Measurements from ENCODE around the gene APOL1. TPM values are rescaled to one million over a fixed set of nuclear protein-coding genes. Genes with fewer than 3 reads are reported as not detected.

Gene APOL1
- total RNA-seq, 2 donors from 2014 or later, result 19.6 to 22.9 TPM

DNA sequence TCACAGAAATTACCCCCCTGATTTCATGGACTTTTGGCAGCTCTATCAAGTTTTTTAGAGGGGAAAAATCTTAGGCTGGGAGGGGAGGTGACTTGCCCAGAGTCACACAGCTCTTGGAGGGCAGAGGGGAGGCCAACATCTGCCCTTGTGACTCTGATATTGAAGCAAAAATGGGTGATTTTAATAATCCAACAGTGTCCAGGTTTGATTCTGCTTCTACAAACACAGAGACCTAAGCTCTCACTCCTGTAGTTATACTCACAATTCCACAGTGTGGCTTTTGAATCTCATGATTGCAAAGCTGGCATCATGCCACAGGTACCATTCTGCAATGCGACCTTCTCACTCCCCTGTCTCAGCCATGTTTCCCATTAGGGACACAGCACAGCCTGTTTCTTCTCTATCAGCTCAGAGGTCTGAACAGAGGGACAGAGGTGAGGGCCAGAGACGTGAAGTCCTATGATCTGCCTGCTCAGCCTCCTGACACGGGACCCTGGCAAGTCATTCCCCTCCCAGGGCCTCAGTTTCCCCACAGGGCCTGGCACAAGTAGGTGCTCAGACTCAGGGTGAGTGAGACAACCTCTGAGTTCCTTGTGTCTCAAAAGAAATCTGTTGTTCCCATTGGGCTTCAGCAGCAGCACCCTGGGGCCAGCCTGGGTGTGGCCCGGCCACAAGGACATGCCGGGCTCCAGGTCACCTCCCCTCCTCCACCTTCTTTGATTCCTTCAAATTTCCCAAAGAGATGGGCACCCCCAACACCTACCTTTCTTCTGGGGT lies 14.4 kb upstream of the APOL1 start:
- peaks cover 17% of the 10 kb centered on the region for H3K4me1 ChIP-seq (replicated peaks)
- peak overlapping the region; percentile 89 to 95 for H3K27ac ChIP-seq
- WGBS, result 2% methylated on average over 5 of the region's 5 CpGs
- H3K4me3 ChIP-seq, result peak overlapping the region; percentile 44 to 60
- no peaks in the 10 kb centered on the region for H3K9me3 ChIP-seq
- peak; percentile 27 for DNase-seq (ENCODE audit: low spot score)
- H3K27me3 ChIP-seq (replicated peaks; ENCODE audit: insufficient read depth), result no peaks in the 10 kb centered on the region
- intact Hi-C loops (cut with DNase I), result loop anchor here (5.0 to 10.0 kb wide), 2 partner anchors 44 to 84 kb away; no protein-coding TSS in a partner anchor
- no peaks in the 10 kb centered on the region for H3K36me3 ChIP-seq
- TF ChIP-seq POLR2A (IDR thresholded peaks at IDR 0.05) (no peak), POLR2AphosphoS5 (IDR thresholded peaks at IDR 0.05) (no peak)
- TF ChIP-seq, protein P1, sequence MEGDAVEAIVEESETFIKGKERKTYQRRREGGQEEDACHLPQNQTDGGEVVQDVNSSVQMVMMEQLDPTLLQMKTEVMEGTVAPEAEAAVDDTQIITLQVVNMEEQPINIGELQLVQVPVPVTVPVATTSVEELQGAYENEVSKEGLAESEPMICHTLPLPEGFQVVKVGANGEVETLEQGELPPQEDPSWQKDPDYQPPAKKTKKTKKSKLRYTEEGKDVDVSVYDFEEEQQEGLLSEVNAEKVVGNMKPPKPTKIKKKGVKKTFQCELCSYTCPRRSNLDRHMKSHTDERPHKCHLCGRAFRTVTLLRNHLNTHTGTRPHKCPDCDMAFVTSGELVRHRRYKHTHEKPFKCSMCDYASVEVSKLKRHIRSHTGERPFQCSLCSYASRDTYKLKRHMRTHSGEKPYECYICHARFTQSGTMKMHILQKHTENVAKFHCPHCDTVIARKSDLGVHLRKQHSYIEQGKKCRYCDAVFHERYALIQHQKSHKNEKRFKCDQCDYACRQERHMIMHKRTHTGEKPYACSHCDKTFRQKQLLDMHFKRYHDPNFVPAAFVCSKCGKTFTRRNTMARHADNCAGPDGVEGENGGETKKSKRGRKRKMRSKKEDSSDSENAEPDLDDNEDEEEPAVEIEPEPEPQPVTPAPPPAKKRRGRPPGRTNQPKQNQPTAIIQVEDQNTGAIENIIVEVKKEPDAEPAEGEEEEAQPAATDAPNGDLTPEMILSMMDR (IDR thresholded peaks at IDR 0.05), result no peak

DNA sequence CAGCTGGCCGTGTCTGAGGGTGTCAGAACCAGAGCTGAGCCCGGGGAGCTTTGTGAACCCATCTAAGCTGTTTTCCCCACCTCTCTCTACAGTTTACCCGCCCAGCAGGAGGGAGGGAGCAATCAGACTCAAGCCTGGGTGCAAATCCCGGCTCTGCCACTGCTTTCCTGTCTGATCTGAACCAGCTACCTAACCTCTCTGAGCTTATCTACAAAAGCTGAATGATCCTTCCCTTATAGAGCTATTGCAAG lies 13.9 kb upstream of the APOL1 start:
- Histone ChIP-seq H3K27me3 (replicated peaks; ENCODE audit: insufficient read depth) (no peaks in the 10 kb centered on the region), H3K9me3 (no peaks in the 10 kb centered on the region), H3K4me3 (peak overlapping the region; percentile 44 to 60), H3K36me3 (no peaks in the 10 kb centered on the region), H3K27ac (peak overlapping the region; percentile 89 to 95), H3K4me1 (replicated peaks) (peaks cover 17% of the 10 kb centered on the region)
- intact Hi-C loops (cut with DNase I), result loop anchor here (5.0 to 10.0 kb wide), 2 partner anchors 43 to 84 kb away; no protein-coding TSS in a partner anchor
- no peak for DNase-seq (ENCODE audit: low spot score)
- WGBS, result 0% methylated on average over 4 of the region's 4 CpGs
- no peak for TF ChIP-seq POLR2A (IDR thresholded peaks at IDR 0.05)
- TF ChIP-seq, protein P1 (IDR thresholded peaks at IDR 0.05), result no peak
- TF ChIP-seq POLR2AphosphoS5 (IDR thresholded peaks at IDR 0.05), result no peak

DNA sequence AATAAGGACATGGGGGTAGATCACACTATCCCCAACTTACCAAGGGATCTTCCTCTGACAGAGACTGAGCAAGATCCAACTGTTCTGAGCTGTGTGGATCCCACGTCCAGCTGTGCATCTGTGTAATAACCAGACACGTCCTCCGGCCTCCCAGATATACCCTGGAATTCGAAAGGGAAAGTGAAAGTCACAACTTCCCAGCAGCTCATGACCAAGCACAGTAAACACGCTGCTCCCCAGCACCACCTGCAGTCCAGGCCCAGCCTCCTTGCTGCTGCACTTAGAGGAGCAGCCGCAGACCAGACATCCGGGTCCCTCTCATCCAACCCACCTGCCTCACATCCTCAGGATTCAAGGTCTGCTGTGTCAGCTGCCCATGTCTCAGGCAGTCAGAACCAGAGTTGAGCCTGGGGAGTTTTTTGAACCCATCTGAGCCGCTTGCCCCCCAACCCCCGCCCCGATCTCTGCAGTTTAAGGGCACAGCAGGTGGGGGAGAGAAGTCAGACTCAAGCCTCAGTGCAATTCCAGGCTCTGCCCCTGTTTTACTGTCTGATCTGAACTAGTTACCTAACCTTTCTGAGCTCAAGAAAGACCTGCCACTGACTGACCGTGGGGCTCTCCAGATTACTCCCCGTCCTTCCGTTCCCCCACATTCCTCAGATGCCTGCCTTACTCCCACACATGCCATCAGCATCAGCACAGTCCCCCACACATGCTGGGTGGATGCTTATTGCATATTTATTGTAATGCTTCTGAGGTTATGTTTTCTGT lies 13.3 kb upstream of the APOL1 start, which contains the start of gene APOL2:
APOL2 (minus strand) TSS at position 127 of the 771 bp plus-strand sequence. CDS start 6,365 bp downstream, outside the sequence.
- peak; percentile 92 for DNase-seq (ENCODE audit: low spot score)
- Histone ChIP-seq H3K27me3 (replicated peaks; ENCODE audit: insufficient read depth) (no peaks in the 10 kb centered on the region), H3K27ac (peak within 1 kb of the TSS; percentile 89 to 95), H3K4me1 (replicated peaks) (peaks cover 17% of the 10 kb centered on the region), H3K4me3 (peak within 1 kb of the TSS; percentile 44 to 60), H3K9me3 (no peaks in the 10 kb centered on the region), H3K36me3 (no peaks in the 10 kb centered on the region)
- intact Hi-C loops (cut with DNase I), result loop anchor here (5.0 to 10.0 kb wide), 2 partner anchors 43 to 85 kb away; no protein-coding TSS in a partner anchor
- TF ChIP-seq, protein P1 (IDR thresholded peaks at IDR 0.05), result peak; percentile 60 to 87 (median 79)
- TF ChIP-seq POLR2A (IDR thresholded peaks at IDR 0.05) (peak; percentile 88), POLR2AphosphoS5 (IDR thresholded peaks at IDR 0.05) (peak; percentile 98)
- WGBS, result 23% methylated on average over 13 of the region's 13 CpGs

DNA sequence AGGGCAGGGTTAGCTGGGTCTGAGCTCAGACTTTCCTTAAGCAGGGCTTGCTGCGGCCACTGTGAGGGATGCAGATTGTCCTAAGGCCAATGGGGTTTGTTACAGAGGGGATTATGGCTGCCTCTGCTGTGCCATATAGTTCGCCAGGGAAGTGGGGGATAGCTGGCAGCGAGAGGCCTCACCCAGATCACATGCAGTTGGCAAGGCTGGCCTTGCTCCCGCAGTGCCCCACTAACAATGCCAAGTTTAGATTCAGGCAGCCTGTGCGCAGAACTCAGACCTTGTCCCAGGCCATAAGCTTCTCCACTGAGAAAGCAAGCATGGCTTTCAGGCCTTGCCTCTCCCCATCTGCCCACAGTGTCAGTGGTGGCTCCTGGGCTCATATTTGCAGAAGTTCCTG lies 8.9 kb upstream of the APOL1 start:
- Histone ChIP-seq H3K27ac (no peak overlapping the region), H3K4me1 (replicated peaks) (no peaks in the 10 kb centered on the region), H3K9me3 (no peaks in the 10 kb centered on the region), H3K36me3 (no peaks in the 10 kb centered on the region), H3K4me3 (no peak overlapping the region), H3K27me3 (replicated peaks; ENCODE audit: insufficient read depth) (no peaks in the 10 kb centered on the region)
- 70% methylated on average over 5 of the region's 5 CpGs for WGBS
- intact Hi-C loops (cut with DNase I), result no loop called here
- no peak for TF ChIP-seq POLR2AphosphoS5 (IDR thresholded peaks at IDR 0.05)
- no peak for DNase-seq (ENCODE audit: low spot score)

All from prostate gland (tissue), 2 donors.